ENCODE results near the gene CCDC116.

- TF ChIP-seq CTCF (conservative IDR thresholded peaks at IDR 0.05): no peak
- TF ChIP-seq EZH2 (IDR thresholded peaks at IDR 0.05; ENCODE audit: low read depth): no peak
These were observed 19.0 kb downstream of the CCDC116 start for GRCh38 chr22:21651521-21652009.
